Neuron (in vitro differentiated cells): ENCODE results near the gene SERP2.

ENCODE experiments used
- H2AFZ ChIP-seq: one replicate; pipeline ENCODE4 v1.6.1; 2013; ENCODE audit warnings: low read depth, mild to moderate bottlenecking, inconsistent platforms, low read length, moderate library complexity
- H3K27me3 ChIP-seq: one replicate; pipeline ENCODE4 v1.6.1; 2013; ENCODE audit warnings: low read length; ENCODE audit not compliant: insufficient read depth
- H3K36me3 ChIP-seq: one replicate; pipeline ENCODE4 v1.6.1; 2013; ENCODE audit warnings: low read length; ENCODE audit not compliant: insufficient read depth
- H3K4me1 ChIP-seq: one replicate; pipeline ENCODE4 v1.6.1; 2013; ENCODE audit warnings: low read length; ENCODE audit not compliant: insufficient read depth
- H3K4me3 ChIP-seq: 2 replicates; pipeline ENCODE4 v1.5.1; 2013; ENCODE audit warnings: mild to moderate bottlenecking, low read length, moderate library complexity
- H3K9me3 ChIP-seq: one replicate; pipeline ENCODE4 v1.6.1; 2013; ENCODE audit warnings: low read length

SERP2 gene

DNA sequence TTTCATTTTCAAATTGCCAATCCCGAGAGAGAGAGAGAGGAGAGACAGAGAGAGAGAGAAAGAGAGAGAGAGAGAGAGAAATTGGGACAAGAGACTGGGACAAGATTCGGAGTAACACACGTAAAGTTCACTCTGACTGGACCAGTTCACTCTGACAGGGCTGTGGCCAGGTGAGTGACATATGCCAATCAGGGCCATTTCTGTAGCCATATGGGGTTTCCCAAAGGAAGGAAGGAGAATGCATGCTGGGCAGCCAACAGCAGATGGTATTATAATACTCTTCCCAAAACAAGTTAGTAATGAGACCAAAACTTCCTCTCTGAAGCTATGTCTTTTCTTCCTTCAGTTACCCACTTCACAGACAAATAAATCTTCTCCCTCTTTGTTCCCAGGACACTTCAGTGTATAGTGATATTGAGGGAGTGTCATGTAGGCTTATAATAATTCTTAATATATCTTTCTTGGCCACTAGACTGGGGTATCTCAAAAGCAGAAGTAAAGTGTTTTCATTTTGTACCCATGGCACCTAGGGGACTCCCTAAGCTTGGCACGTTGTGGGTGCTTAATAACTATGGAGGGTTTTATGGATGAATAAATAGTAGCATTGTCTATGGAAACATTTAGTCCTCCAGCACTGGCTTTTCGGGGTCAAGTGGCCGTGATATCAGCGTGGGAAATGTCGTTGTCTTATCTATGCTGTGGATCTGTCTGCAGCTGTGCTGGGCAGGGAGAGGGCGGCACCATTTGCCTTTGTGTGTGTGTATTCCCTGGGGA lies 51.6 kb downstream of the SERP2 start:
- no peaks in the 10 kb centered on the region for H3K9me3 ChIP-seq
- H3K36me3 ChIP-seq, result no peaks in the 10 kb centered on the region
- H3K4me1 ChIP-seq, result no peaks in the 10 kb centered on the region
- no peak overlapping the region for H2AFZ ChIP-seq
- H3K4me3 ChIP-seq, result no peak overlapping the region
- H3K27me3 ChIP-seq, result no peaks in the 10 kb centered on the region

GRCh38 chr13:44425815-44426078 lies 52.1 kb downstream of the SERP2 start:
- no peak overlapping the region for H2AFZ ChIP-seq
- H3K4me1 ChIP-seq, result no peaks in the 10 kb centered on the region
- H3K9me3 ChIP-seq, result no peaks in the 10 kb centered on the region
- no peaks in the 10 kb centered on the region for H3K36me3 ChIP-seq
- no peak overlapping the region for H3K4me3 ChIP-seq
- no peaks in the 10 kb centered on the region for H3K27me3 ChIP-seq

- Histone ChIP-seq H3K4me1 (no peaks in the 10 kb centered on the region), H3K4me3 (no peak overlapping the region), H3K36me3 (no peaks in the 10 kb centered on the region), H3K9me3 (no peaks in the 10 kb centered on the region), H2AFZ (no peak overlapping the region), H3K27me3 (no peaks in the 10 kb centered on the region)
Observed at GRCh38 chr13:44426461-44426860, 52.8 kb downstream of the SERP2 start.

GRCh38 chr13:44429311-44429710 lies 55.7 kb downstream of the SERP2 start:
- Histone ChIP-seq H3K36me3 (peaks cover 17% of the 10 kb centered on the region), H3K27me3 (no peaks in the 10 kb centered on the region), H2AFZ (no peak overlapping the region), H3K4me3 (no peak overlapping the region), H3K9me3 (no peaks in the 10 kb centered on the region), H3K4me1 (peaks cover 17% of the 10 kb centered on the region)

DNA sequence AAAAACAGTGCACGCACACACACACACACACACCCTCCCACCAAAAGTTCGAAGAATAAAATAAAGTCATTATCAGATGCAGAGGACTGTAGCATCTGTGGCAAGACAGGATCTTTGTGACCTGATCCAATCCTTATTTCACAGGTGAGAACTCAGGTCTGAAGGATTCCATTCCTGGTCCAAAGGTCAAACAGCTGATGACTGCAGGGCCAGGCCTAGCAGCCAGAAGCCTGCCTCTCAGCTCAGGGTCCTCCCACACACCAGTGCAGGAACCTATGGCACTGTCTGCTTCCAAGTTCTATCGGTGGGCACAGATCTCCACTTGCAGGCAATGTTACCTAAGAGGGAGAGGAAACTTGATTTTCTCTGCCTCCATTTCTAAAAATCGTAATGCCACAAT lies 57.5 kb downstream of the SERP2 start:
- H3K36me3 ChIP-seq, result peaks cover 23% of the 10 kb centered on the region
- no peak overlapping the region for H3K4me3 ChIP-seq
- H3K27me3 ChIP-seq, result no peaks in the 10 kb centered on the region
- H3K9me3 ChIP-seq, result no peaks in the 10 kb centered on the region
- H2AFZ ChIP-seq, result no peak overlapping the region
- H3K4me1 ChIP-seq, result peaks cover 23% of the 10 kb centered on the region

- Histone ChIP-seq H3K27me3 (no peaks in the 10 kb centered on the region), H2AFZ (no peak overlapping the region), H3K9me3 (no peaks in the 10 kb centered on the region), H3K36me3 (peaks cover 23% of the 10 kb centered on the region), H3K4me3 (peak overlapping the region; percentile 92), H3K4me1 (peaks cover 27% of the 10 kb centered on the region)
Observed at GRCh38 chr13:44432650-44433049, 59.0 kb downstream of the SERP2 start.

- Histone ChIP-seq H3K4me1 (peaks cover 32% of the 10 kb centered on the region), H3K27me3 (no peaks in the 10 kb centered on the region), H3K36me3 (peaks cover 23% of the 10 kb centered on the region), H3K9me3 (no peaks in the 10 kb centered on the region), H2AFZ (no peak overlapping the region), H3K4me3 (peak overlapping the region; percentile 92)
Observed at GRCh38 chr13:44433863-44434765, 60.5 kb downstream of the SERP2 start.

GRCh38 chr13:44434766-44435141 lies 61.1 kb downstream of the SERP2 start:
- Histone ChIP-seq H3K4me1 (peaks cover 32% of the 10 kb centered on the region), H3K27me3 (no peaks in the 10 kb centered on the region), H3K36me3 (peaks cover 23% of the 10 kb centered on the region)

GRCh38 chr13:44435142-44435918 lies 61.7 kb downstream of the SERP2 start:
- Histone ChIP-seq H3K4me3 (peak overlapping the region; percentile 100), H3K9me3 (no peaks in the 10 kb centered on the region), H3K4me1 (peaks cover 32% of the 10 kb centered on the region), H3K27me3 (no peaks in the 10 kb centered on the region), H3K36me3 (peaks cover 23% of the 10 kb centered on the region), H2AFZ (no peak overlapping the region)

More at GRCh38 chr13:44434766-44435141, 61.1 kb downstream of the SERP2 start:
- Histone ChIP-seq H3K4me3 (peak overlapping the region; percentile 92), H2AFZ (no peak overlapping the region), H3K9me3 (no peaks in the 10 kb centered on the region)

DNA sequence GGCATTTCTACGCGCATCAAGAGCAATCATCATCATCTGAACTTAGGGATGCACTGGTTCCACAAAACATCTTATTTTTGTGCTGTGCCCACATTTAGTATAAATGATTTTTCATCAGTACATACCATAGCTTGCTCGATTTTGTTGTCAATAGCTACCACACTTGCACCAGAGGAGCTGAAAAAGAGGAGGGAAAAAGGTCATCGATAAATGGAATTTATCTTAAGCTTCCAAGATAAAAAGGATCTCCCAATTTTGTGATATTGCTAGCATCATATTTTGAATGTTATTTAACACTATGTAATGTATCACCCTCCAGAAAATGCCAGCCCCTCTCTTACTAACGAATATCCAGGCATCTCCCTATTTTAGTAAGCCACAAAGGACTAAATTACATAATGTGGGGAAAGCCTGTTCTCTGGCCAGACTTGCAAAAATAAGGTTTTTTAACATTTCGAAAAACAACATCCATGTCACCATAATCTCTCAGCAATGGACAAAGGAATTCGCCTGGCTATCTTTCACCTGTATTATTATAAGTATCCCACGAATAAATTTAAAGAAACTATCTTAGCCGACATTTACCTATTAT lies 62.4 kb downstream of the SERP2 start:
- Histone ChIP-seq H3K9me3 (no peaks in the 10 kb centered on the region), H3K36me3 (peaks cover 23% of the 10 kb centered on the region), H3K4me1 (peaks cover 32% of the 10 kb centered on the region)

GRCh38 chr13:44436589-44437337 lies 63.1 kb downstream of the SERP2 start:
- Histone ChIP-seq H3K27me3 (no peaks in the 10 kb centered on the region), H3K4me3 (peak overlapping the region; percentile 100), H2AFZ (peak overlapping the region; percentile 32), H3K36me3 (peaks cover 23% of the 10 kb centered on the region), H3K4me1 (peaks cover 32% of the 10 kb centered on the region), H3K9me3 (no peaks in the 10 kb centered on the region)

More for the DNA sequence above, 62.4 kb downstream of the SERP2 start:
- Histone ChIP-seq H2AFZ (no peak overlapping the region), H3K4me3 (peak overlapping the region; percentile 100), H3K27me3 (no peaks in the 10 kb centered on the region)
